H1 (cell line): ENCODE measurements around the gene NDUFB8. TPM values are rescaled to one million over a fixed set of nuclear protein-coding genes. Genes with fewer than 3 reads are reported as not detected.

ENCODE experiments used
- CTCF ChIP-seq, 3 experiments: IDR thresholded peaks; 1 replicate in 2 of 3; 2 replicates in 1 of 3; pipeline versions ENCODE4 v1.5.1 to v1.6.1; 2011; ENCODE audit warnings: low read length in 3 of 3, mild to moderate bottlenecking in 3 of 3, inconsistent platforms in 2 of 3, low read depth in 1 of 3, moderate library complexity in 1 of 3; ENCODE audit not compliant: insufficient read depth in 1 of 3; ENCODE audit errors: control extremely low read depth in 1 of 3
- NRF1 ChIP-seq: IDR thresholded peaks from 2 replicates; pipeline ENCODE4 v1.6.1; 2011; ENCODE audit warnings: mild to moderate bottlenecking, low read depth, low read length, improper control_type of control experiment
- POLR2AphosphoS5 ChIP-seq: IDR thresholded peaks from 2 replicates; pipeline ENCODE4 v1.6.1; 2011; ENCODE audit warnings: low read depth, low read length
- SIRT6 ChIP-seq: IDR thresholded peaks from one replicate; pipeline ENCODE4 v1.7.1; 2012; ENCODE audit warnings: low read length, inconsistent platforms
- SUZ12 ChIP-seq: fragments of 200-600 bp; sonication (generic); IDR thresholded peaks from 2 replicates; pipeline ENCODE4 v1.6.1; 2012; ENCODE audit warnings: mild to moderate bottlenecking, inconsistent platforms, low read length, moderate library complexity, mixed read lengths
- TAF1 ChIP-seq: IDR thresholded peaks from 2 replicates; pipeline ENCODE4 v1.6.1; 2011; ENCODE audit warnings: mild to moderate bottlenecking, low read depth, low read length
- TAF7 ChIP-seq: optimal IDR thresholded peaks from 2 replicates; pipeline ENCODE3; 2011; ENCODE audit warnings: low read depth, mild to moderate bottlenecking, inconsistent platforms, low read length, moderate library complexity, borderline replicate concordance
- polyA plus RNA-seq, 7 experiments: library from polyadenylated mRNA; depleted of rRNA in 3 of 7; stranded (reverse) in 5 of 7; unstranded in 2 of 7; fragments of >200 nt in 5 of 7; fragments of 200-250 nt in 2 of 7; gene quantifications; 1 replicate in 5 of 7; 2 replicates in 1 of 7; 4 replicates in 1 of 7; pipeline versions ENCODE4 v1.2.1 to v1.2.3, GENCODE V29; 2011 to 2013; ENCODE audit warnings: missing spikeins in 2 of 7, mixed read lengths in 2 of 7
- total RNA-seq: library from RNA; stranded (reverse); fragmentation: NEBNext Ultra II Directional; extraction: Animal tissue kit (Norgen Biotek cat#: 25700); gene quantifications from 2 replicates; pipeline ENCODE4 v1.2.1, GENCODE V29; 2021

The NDUFB8 gene
- total and polyA plus RNA-seq, 2 of the 8 experiments (the other 6 are each of a cell fraction or from before 2014, with no cell fraction given) = 175 to 455 TPM

GRCh38 chr10:100569687-100570481, 40.2 kb upstream of the NDUFB8 start (continued):
- TF ChIP-seq NRF1 (no peak), CTCF (IDR thresholded peaks at IDR 0.05; ENCODE audit: control extremely low read depth in 1 of 3, insufficient read depth in 1 of 3, low read depth in 1 of 3, low read length in 3 of 3) (peak; percentile 78 to 88 (median 83)), POLR2AphosphoS5 (no peak), TAF7 (no peak), SUZ12 (no peak), SIRT6 (no peak), TAF1 (no peak)
